H7 (cell line): Measurements from ENCODE around the gene C3orf70. TPM values are rescaled to one million over a fixed set of nuclear protein-coding genes. Genes with fewer than 3 reads are reported as not detected.

Source experiments
- DNase-seq: peaks from one replicate; pipeline ENCODE4 v3.0.0; 2012
- H3K27me3 ChIP-seq: 2 replicates; pipeline ENCODE4 v1.6.0; 2011; ENCODE audit warnings: mild to moderate bottlenecking, low read length; ENCODE audit not compliant: control insufficient read depth, insufficient read depth
- H3K36me3 ChIP-seq: replicated peaks from 2 replicates; pipeline ENCODE4 v1.5.1; 2011; ENCODE audit warnings: low read length; ENCODE audit not compliant: control insufficient read depth, insufficient read depth
- H3K4me3 ChIP-seq: 2 replicates; pipeline ENCODE4 v1.5.1; 2011; ENCODE audit warnings: low read depth, mild to moderate bottlenecking, control low read depth, low read length, moderate library complexity; ENCODE audit not compliant: insufficient read depth
- total RNA-seq: library from RNA; depleted of rRNA; stranded (reverse); fragments of >200 nt; shearing (Covaris generic); gene quantifications from 2 replicates; pipeline ENCODE4 v1.2.3, GENCODE V29; 2014

Gene C3orf70
- total RNA-seq, 1 experiment from 2014 or later: 1.1 TPM

DNA sequence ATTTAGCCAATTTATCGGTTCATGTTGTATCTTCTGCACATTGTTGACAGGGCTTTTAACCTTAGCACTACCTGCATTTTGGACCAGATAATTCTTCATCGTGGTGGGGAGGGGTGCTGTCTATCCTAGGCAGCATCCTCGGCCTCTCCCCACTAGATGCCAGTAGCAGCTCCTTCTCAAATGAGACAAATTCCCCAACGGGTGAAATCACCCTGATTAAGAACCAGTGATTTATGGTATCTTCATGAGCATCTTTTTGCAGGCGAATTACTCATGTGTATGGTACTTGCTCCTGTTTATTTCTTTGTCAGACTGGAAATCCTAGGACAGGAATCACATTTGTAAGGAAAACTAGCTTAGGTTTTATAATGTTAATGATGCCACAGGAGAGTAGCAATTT lies 68.0 kb downstream of the C3orf70 start:
- Histone ChIP-seq H3K36me3 (no peaks in the 10 kb centered on the region), H3K27me3 (no peaks in the 10 kb centered on the region)
- DNase-seq: no peak

GRCh38 chr3:185084402-185084801 lies 68.5 kb downstream of the C3orf70 start:
- Histone ChIP-seq H3K36me3 (no peaks in the 10 kb centered on the region), H3K27me3 (no peaks in the 10 kb centered on the region), H3K4me3 (no peak overlapping the region)
- no peak for DNase-seq

More for the DNA sequence above, 68.0 kb downstream of the C3orf70 start:
- H3K4me3 ChIP-seq: no peak overlapping the region

- no peak for DNase-seq
- no peaks in the 10 kb centered on the region for H3K36me3 ChIP-seq
- H3K4me3 ChIP-seq: no peak overlapping the region
- H3K27me3 ChIP-seq: no peaks in the 10 kb centered on the region
Measured at GRCh38 chr3:185082829-185083228, 70.0 kb downstream of the C3orf70 start.

- Histone ChIP-seq H3K4me3 (no peak overlapping the region), H3K36me3 (no peaks in the 10 kb centered on the region), H3K27me3 (no peaks in the 10 kb centered on the region)
- no peak for DNase-seq
Measured at GRCh38 chr3:185082149-185082548, 70.7 kb downstream of the C3orf70 start.

GRCh38 chr3:185081521-185081920 lies 71.3 kb downstream of the C3orf70 start:
- DNase-seq: no peak
- Histone ChIP-seq H3K4me3 (no peak overlapping the region), H3K36me3 (no peaks in the 10 kb centered on the region), H3K27me3 (no peaks in the 10 kb centered on the region)

DNA sequence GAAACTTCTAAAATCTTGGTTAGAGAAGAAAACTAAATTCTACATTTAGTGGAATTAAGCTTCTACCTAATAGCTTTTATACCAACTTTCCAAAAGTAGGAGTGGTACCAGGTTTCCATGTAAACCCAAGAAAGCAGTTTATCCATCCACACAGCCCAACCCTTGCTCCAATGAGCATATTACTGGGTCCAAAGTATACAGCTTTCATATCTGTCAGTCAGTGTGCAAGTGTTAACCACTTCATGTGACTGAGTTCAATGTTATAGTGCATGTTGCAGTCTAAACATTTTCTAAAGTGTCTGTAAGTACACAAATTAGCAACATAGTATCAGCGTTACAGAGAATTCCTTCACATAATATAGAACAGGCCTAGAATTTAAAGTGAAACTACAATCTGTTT lies 73.2 kb downstream of the C3orf70 start:
- H3K36me3 ChIP-seq: no peaks in the 10 kb centered on the region
- no peak for DNase-seq
- H3K27me3 ChIP-seq: no peaks in the 10 kb centered on the region
- H3K4me3 ChIP-seq: no peak overlapping the region

DNA sequence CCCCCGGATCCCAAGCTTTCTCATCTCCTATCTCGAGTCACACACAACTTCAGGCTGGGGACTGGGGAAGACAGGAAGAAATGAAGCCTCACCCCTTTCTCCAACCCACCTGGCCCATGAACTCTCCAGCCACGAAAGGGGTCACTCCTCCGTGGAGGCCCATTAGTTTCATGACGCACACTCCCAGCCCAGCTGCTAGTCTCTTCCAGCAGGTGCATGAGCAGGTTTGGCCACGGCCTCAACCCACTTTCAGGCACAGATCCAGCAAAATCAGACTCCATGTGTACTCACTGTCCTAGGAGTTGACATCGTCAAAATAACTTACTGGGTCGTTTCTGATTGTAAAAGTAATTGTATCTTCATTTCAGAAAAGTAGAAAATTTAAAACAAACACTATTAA lies 76.6 kb downstream of the C3orf70 start:
- no peak for DNase-seq
- Histone ChIP-seq H3K27me3 (no peaks in the 10 kb centered on the region), H3K4me3 (no peak overlapping the region), H3K36me3 (no peaks in the 10 kb centered on the region)

- DNase-seq: no peak
- Histone ChIP-seq H3K27me3 (no peaks in the 10 kb centered on the region), H3K4me3 (no peak overlapping the region), H3K36me3 (no peaks in the 10 kb centered on the region)
Measured at GRCh38 chr3:185075547-185075946, 77.3 kb downstream of the C3orf70 start.

DNA sequence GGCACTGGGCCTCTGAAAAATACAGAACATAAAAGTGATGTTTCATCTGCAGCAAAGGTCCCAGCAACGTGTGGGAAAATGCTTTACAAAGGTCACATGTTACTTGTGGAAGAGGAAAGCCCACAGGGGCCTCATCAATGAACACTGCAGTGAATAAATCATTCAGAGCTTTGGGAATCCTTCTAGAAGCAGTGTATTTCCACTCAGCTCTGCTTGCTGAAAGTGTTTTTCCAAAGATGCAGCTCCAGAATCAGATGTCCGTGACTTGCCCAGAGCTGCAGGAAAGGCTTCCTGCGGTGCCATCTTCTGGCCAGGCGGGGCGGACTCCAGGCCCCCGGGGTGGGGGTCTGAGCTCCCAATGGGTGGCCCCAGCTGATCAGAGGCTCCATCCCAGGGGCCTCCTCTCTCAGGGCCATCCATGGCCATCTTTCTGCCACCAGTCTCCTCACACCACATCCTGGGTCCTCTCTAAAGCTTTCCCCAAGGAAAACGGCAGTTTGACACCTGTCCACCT lies 81.5 kb downstream of the C3orf70 start:
- H3K36me3 ChIP-seq: no peaks in the 10 kb centered on the region
- H3K27me3 ChIP-seq: no peaks in the 10 kb centered on the region
- no peak overlapping the region for H3K4me3 ChIP-seq
- DNase-seq: peak; percentile 61

DNA sequence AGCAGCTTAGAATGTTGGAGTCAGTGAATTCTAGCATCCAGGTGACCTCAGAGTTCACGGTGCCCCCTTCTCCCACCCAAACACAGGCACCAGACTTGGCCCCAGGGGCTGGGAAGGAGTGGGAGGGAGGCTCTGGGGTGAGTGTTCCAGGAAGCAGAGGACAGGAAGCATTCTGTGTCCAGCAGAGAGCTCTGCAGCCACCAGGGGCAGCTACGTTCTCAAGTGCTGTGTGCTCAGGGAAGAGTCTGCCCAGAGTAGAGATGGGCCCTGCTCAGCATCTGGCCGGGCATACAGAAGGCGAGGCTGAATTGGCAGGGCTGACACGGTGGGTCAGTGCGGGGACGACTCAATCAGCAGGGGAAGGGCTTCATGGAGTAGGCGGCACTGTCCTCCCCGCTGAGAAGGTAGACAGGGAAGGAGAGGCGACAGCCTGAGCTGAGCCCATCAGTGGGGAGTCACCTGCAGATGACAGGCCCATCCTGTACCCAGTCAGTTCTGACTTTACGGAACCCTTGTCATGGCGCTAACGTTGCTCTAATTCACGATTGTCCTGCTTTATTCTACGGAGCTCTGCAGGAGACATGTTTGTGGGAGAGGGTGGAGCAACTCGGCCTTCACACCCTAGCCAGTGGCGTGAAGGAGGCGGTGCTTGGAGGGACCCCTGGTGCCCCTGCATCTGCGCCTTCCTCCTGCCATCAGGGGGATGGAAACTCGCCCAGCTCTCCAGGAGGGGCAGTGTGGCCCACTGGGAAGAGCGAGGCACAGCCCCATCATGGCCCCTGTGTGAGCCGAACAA lies 82.2 kb downstream of the C3orf70 start:
- Histone ChIP-seq H3K36me3 (no peaks in the 10 kb centered on the region), H3K4me3 (no peak overlapping the region), H3K27me3 (no peaks in the 10 kb centered on the region)
- DNase-seq: peak; percentile 84

DNA sequence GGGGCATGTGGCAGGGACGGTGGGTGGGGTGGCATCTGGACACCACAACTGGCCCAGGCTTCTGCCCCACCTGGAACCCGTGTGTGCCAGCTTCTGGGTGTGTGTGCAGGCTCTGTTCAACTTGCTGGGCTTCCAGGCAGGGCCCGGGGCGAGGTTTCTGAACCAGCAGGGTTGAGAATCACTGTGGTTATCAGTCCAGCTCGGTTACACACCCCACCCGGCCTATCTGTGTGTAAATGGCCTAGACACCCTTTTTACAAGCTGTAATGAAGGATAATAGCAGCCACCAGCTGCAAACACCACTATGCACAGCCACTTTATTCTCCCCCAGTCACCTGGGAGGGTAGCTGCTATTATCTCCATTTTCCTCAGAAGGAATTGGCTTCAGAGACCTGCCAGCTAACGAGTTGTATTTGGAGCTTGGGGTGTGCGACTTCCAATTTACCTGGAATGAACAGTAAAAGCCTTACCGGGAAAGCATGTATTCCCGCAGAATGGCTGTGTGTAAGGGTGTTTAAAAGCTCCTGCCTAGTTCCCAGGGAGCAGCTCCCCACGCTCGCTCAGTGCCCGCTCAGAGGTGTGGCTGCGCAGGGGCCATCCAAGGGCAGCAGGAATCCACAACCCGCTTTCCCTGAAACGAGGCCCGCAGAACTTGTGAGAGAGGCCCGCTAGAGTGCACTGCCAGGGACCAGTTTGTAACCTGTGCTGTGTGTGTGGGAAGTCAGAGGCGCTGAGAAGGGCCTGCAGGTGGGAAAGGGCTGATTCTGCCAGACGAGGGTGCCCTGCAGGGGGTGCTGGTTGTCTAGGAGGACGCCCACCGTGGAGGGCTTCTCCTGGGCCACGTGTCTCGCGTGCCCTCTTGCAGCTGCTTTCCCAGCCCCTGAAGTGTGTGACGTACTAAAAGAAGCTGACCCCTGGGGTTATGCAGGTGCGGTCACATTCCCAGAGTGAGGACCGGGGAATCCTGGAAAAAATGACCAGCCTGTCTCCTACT lies 83.5 kb downstream of the C3orf70 start:
- no peaks in the 10 kb centered on the region for H3K36me3 ChIP-seq
- H3K27me3 ChIP-seq: no peaks in the 10 kb centered on the region
- peak; percentile 84 for DNase-seq
- H3K4me3 ChIP-seq: no peak overlapping the region

DNA sequence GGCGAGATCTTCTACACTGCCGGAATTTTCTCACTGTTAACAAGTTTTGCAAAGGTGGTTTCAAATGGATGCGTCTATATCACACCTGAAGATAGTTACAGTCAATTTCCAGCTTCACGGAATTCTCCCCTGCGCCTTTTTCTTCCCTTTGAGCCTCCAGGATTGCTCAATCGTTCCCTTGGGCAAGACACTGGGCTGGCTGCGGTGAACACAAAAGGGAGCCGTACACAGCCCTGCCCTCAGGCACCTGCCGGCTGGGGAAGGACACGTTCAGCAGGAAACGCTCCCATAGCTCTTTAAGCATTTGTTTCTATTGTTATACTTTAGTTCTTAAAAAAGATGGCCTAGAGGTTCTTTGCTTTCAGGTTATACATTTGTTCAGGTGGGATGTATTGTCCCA lies 85.7 kb downstream of the C3orf70 start:
- Histone ChIP-seq H3K36me3 (no peaks in the 10 kb centered on the region), H3K27me3 (no peaks in the 10 kb centered on the region), H3K4me3 (no peak overlapping the region)
- no peak for DNase-seq

DNA sequence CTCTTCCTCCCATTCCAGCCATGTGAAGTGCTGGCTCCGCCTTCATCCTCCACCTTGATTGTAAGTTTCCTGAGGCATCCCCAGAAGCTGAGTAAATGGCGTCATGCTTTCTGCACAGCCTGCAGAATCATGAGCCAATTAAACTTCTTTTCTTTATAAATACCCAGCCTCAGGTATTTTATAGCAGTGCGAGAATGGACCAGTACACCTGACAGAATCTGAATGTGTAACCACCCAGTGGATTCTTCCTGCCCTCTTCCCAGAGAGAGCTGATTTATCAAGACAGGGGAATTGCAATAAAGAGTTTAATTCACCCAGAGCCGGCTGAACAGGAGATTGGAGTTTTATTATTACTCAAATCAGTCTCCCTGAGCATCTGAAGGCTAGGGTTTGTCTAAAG lies 86.6 kb downstream of the C3orf70 start:
- no peaks in the 10 kb centered on the region for H3K27me3 ChIP-seq
- no peak overlapping the region for H3K4me3 ChIP-seq
- DNase-seq: no peak
- no peaks in the 10 kb centered on the region for H3K36me3 ChIP-seq

DNA sequence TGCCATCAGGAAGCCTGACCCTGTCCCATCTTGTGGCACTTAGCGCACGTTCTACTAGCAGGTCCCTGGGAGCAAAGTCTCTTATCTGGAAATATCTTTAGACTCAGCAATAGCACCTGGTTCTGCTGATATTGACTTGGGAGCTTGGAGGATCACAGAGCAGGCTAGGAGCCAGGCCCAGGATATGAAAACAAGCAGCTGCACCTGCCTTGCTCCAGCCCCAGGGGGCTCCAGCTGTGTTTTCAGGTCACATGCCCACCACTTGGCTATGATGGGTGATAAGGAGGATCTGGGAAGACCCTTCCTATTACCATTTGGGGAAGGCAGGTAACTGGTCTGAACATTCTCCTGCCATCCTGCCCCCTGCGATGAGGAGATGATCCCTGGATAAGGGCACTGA lies 87.8 kb downstream of the C3orf70 start:
- H3K27me3 ChIP-seq: no peaks in the 10 kb centered on the region
- no peak overlapping the region for H3K4me3 ChIP-seq
- no peak for DNase-seq
- H3K36me3 ChIP-seq: no peaks in the 10 kb centered on the region

- no peaks in the 10 kb centered on the region for H3K36me3 ChIP-seq
- DNase-seq: no peak
- H3K27me3 ChIP-seq: no peaks in the 10 kb centered on the region
- no peak overlapping the region for H3K4me3 ChIP-seq
Measured at GRCh38 chr3:185063431-185063830, 89.4 kb downstream of the C3orf70 start.
